B cell (primary cell): ENCODE data around the gene SMC3. TPM values are rescaled to one million over a fixed set of nuclear protein-coding genes. Genes with fewer than 3 reads are reported as not detected.
A peak's percentile ranks its signal among the peaks of the same experiment; 100 is the strongest.

Source experiments
- ATAC-seq: fragments of 200-7000 bp; cut with Tn5 transposase; one replicate; pipeline ENCODE4 v1.10.0; 2021; ENCODE audit warnings: low read depth, mild to moderate bottlenecking, moderate number of reproducible peaks, moderate library complexity
- CTCF ChIA-PET: fragments of 350-600 bp; sonication (Branson Sonifier 250); formaldehyde crosslinking; loops from one replicate; lab custom pipeline; 2021; ENCODE audit warnings: antibody characterized with exemption, inconsistent platforms; lab: Charles Lee
- POLR2A ChIA-PET: fragments of 350-600 bp; sonication (Branson Sonifier 250); formaldehyde crosslinking; loops from one replicate; lab custom pipeline; 2021; ENCODE audit warnings: antibody characterized with exemption; lab: Charles Lee
- DNase-seq: peaks from one replicate; pipeline ENCODE4 v3.0.0; 2013
- H2AFZ ChIP-seq: 2 replicates; pipeline ENCODE4 v1.6.1; 2012; ENCODE audit warnings: mild to moderate bottlenecking, low read depth, low read length; ENCODE audit not compliant: insufficient read depth, poor library complexity, severe bottlenecking
- H3K27ac ChIP-seq, 2 donors: 1 replicate in 1 of 2; 2 replicates in 1 of 2; pipeline ENCODE4 v1.5.1; 2012 to 2013; ENCODE audit warnings: low read length in 2 of 2, mild to moderate bottlenecking in 2 of 2, moderate library complexity in 1 of 2
- H3K27me3 ChIP-seq, 4 experiments: fragments of 200-600 bp in 1 of 4; sonication (generic) in 1 of 4; replicated peaks in 1 of 4; 1 replicate in 2 of 4; 2 replicates in 2 of 4; pipeline versions ENCODE4 v1.6.1 to v1.7.0; 2013 to 2016; ENCODE audit warnings: low read length in 3 of 4, mild to moderate bottlenecking in 2 of 4, mixed read lengths in 1 of 4, moderate library complexity in 1 of 4; ENCODE audit not compliant: insufficient read depth in 4 of 4, control insufficient read depth in 3 of 4; ENCODE audit errors: control extremely low read depth in 1 of 4
- H3K36me3 ChIP-seq, 2 experiments: replicated peaks in 1 of 2; 1 replicate in 1 of 2; 2 replicates in 1 of 2; pipeline versions ENCODE4 v1.6.1 to v1.7.1; 2013; ENCODE audit warnings: low read length in 1 of 2; ENCODE audit not compliant: insufficient read depth in 2 of 2, control insufficient read depth in 1 of 2; ENCODE audit errors: control extremely low read depth in 1 of 2, extremely low read depth in 1 of 2
- H3K4me1 ChIP-seq, 2 donors: fragments of 200-600 bp in 1 of 2; sonication (generic) in 1 of 2; 1 replicate in 1 of 2; 2 replicates in 1 of 2; pipeline versions ENCODE4 v1.5.1 to v1.6.1; 2013 to 2017; ENCODE audit warnings: low read length in 2 of 2; ENCODE audit not compliant: control insufficient read depth in 2 of 2, insufficient read depth in 2 of 2
- H3K4me2 ChIP-seq: replicated peaks from 2 replicates; pipeline ENCODE3; 2012; ENCODE audit warnings: mild to moderate bottlenecking, low read depth, low read length; ENCODE audit not compliant: poor library complexity, severe bottlenecking
- H3K4me3 ChIP-seq, 5 experiments: fragments of 200-600 bp in 1 of 5; sonication (generic) in 1 of 5; 1 replicate in 3 of 5; 2 replicates in 2 of 5; pipeline versions ENCODE4 v1.5.1 to v1.7.0; 2011 to 2016; ENCODE audit warnings: low read length in 4 of 5, mild to moderate bottlenecking in 4 of 5, low read depth in 2 of 5, control low read depth in 1 of 5, moderate library complexity in 1 of 5; ENCODE audit not compliant: insufficient read depth in 1 of 5; ENCODE audit errors: control extremely low read depth in 1 of 5, extremely low read depth in 1 of 5
- H3K79me2 ChIP-seq: fragments of 200-600 bp; sonication (generic); one replicate; pipeline ENCODE4 v1.6.0; 2016; ENCODE audit warnings: low read length; ENCODE audit not compliant: control insufficient read depth, insufficient read depth
- H3K9ac ChIP-seq: fragments of 200-600 bp; sonication (generic); 2 replicates; pipeline ENCODE4 v1.6.1; 2017; ENCODE audit warnings: mild to moderate bottlenecking, low read length, moderate library complexity
- H3K9me3 ChIP-seq, 3 donors: one replicate each; pipeline versions ENCODE4 v1.6.1 to v1.7.1; 2013; ENCODE audit warnings: low read length in 2 of 3; ENCODE audit not compliant: control insufficient read depth in 2 of 3, insufficient read depth in 1 of 3; ENCODE audit errors: control extremely low read depth in 1 of 3
- H4K20me1 ChIP-seq: 2 replicates; pipeline ENCODE4 v1.6.0; 2012; ENCODE audit warnings: mild to moderate bottlenecking, low read length; ENCODE audit not compliant: insufficient read depth, control insufficient read depth, poor library complexity, severe bottlenecking
- H3K27ac Mint-ChIP-seq: one replicate; pipeline ENCODE4 v1.8.0; 2021; ENCODE audit warnings: mixed read lengths
- H3K27me3 Mint-ChIP-seq: one replicate; pipeline ENCODE4 v1.8.0; 2021; ENCODE audit warnings: mixed read lengths
- H3K4me1 Mint-ChIP-seq: one replicate; pipeline ENCODE4 v1.8.0; 2021; ENCODE audit warnings: mixed read lengths
- H3K4me3 Mint-ChIP-seq: one replicate; pipeline ENCODE4 v1.8.0; 2021; ENCODE audit warnings: mixed read lengths
- H3K9me3 Mint-ChIP-seq: one replicate; pipeline ENCODE4 v1.8.0; 2022; ENCODE audit warnings: mixed read lengths; ENCODE audit not compliant: insufficient read depth
- CTCF ChIP-seq: fragments of 200-600 bp; IDR thresholded peaks from one replicate; pipeline ENCODE4 v1.8.0; 2022; ENCODE audit warnings: antibody characterized with exemption, mild to moderate bottlenecking
- EZH2 ChIP-seq: IDR thresholded peaks from 2 replicates; pipeline ENCODE4 v1.6.1; 2012; ENCODE audit warnings: borderline replicate concordance, low read depth, mild to moderate bottlenecking, moderate library complexity, low read length; ENCODE audit not compliant: insufficient read depth, poor library complexity, severe bottlenecking
- WGBS: methylation state at CpG from one replicate; pipeline ENCODE4 v1.1.5; 2013; ENCODE audit warnings: missing lambda C conversion rate; ENCODE audit not compliant: insufficient coverage; 5-methylcytosine and 5-hydroxymethylcytosine counted together
- intact Hi-C: fragments of 100-400 bp; cut with micrococcal nuclease; formaldehyde crosslinking; loops from one replicate; pipeline ENCODE4 v1.10.0; 2022
- polyA plus RNA-seq: library from polyadenylated mRNA; depleted of rRNA; stranded (reverse); fragments of >200 nt; gene quantifications from 2 replicates; pipeline ENCODE4 v1.2.3, GENCODE V29; 2012
- total RNA-seq, 2 donors: library from RNA; stranded (reverse); fragments of 120-200 nt in 1 of 2; gene quantifications; 1 replicate in 1 of 2; 2 replicates in 1 of 2; pipeline versions ENCODE4 v1.2.3 to v1.2.4, GENCODE V29; 2013 to 2022

SMC3 gene
- total and polyA plus RNA-seq, 2 donors (not counting 1 experiment from before 2014, with no cell fraction given) = 6.1 to 45.8 TPM

GRCh38 chr10:110597476-110597875, 30.0 kb downstream of the SMC3 start:
- TF ChIP-seq CTCF (no peak), EZH2 (no peak)
- intact Hi-C loops = no loop called here
- Mint-ChIP-seq H3K27me3 (no peaks in the 10 kb centered on the region), H3K9me3 (no peaks in the 10 kb centered on the region), H3K27ac (no peak overlapping the region), H3K4me3 (no peak overlapping the region), H3K4me1 (no peaks in the 10 kb centered on the region)
- no peak overlapping the region for H3K9ac ChIP-seq
- ATAC-seq = no peak
- no peaks in the 10 kb centered on the region for H3K79me2 ChIP-seq
- peaks cover 0 to 34% of the 10 kb centered on the region in 2 experiments for H3K36me3 ChIP-seq
- WGBS = 100% methylated on average over 1 of the region's 2 CpGs
- DNase-seq = no peak
- no peaks in the 10 kb centered on the region for H3K4me1 ChIP-seq
- CTCF ChIA-PET = interaction anchor here (1.2 to 2.8 kb wide), 2 partner anchors 10 to 292 kb away, joined by 4 to 11 read pairs; partner anchors contain the start of gene SMNDC1
- H3K9me3 ChIP-seq = no peaks in the 10 kb centered on the region
- POLR2A ChIA-PET = no interaction called here
- no peaks in the 10 kb centered on the region for H4K20me1 ChIP-seq
- H3K27ac ChIP-seq = no peak overlapping the region
- no peak overlapping the region for H3K4me3 ChIP-seq
- H3K4me2 ChIP-seq = no peak overlapping the region
- H3K27me3 ChIP-seq = no peaks in the 10 kb centered on the region
- H2AFZ ChIP-seq = no peak overlapping the region

- 33% methylated on average over 1 of the region's 2 CpGs for WGBS
- Histone ChIP-seq H3K4me3 (no peak overlapping the region), H3K27ac (no peak overlapping the region), H2AFZ (no peak overlapping the region), H3K36me3 (peaks cover 2 to 43% of the 10 kb centered on the region in 2 experiments), H3K4me1 (no peaks in the 10 kb centered on the region), H3K79me2 (no peaks in the 10 kb centered on the region), H3K27me3 (no peaks in the 10 kb centered on the region), H3K4me2 (no peak overlapping the region), H3K9me3 (no peaks in the 10 kb centered on the region), H4K20me1 (no peaks in the 10 kb centered on the region), H3K9ac (no peak overlapping the region)
- CTCF ChIA-PET = interaction anchor here (0.5 to 7.6 kb wide), 27 partner anchors 8 to 1538 kb away, joined by 3 to 143 read pairs (median 4); partner anchors contain the start of gene SMNDC1
- Mint-ChIP-seq H3K4me3 (no peak overlapping the region), H3K27ac (no peak overlapping the region), H3K27me3 (no peaks in the 10 kb centered on the region), H3K9me3 (no peaks in the 10 kb centered on the region), H3K4me1 (no peaks in the 10 kb centered on the region)
- DNase-seq (peak; percentile 66), ATAC-seq (peak; percentile 57)
- POLR2A ChIA-PET = interaction anchor here (0.6 kb wide), 2 partner anchors 245 to 411 kb away, joined by 3 to 8 read pairs; no protein-coding TSS in a partner anchor
- intact Hi-C loops = loop anchor here (1.0 to 5.0 kb wide), 3 partner anchors 289 to 463 kb away; no protein-coding TSS in a partner anchor
- no peak for TF ChIP-seq EZH2
- peak; percentile 75 for TF ChIP-seq CTCF
Observed at GRCh38 chr10:110600487-110601101, 33.1 kb downstream of the SMC3 start.
